NCI-H146 treated with DMSO at 0.1 percent for 48 hours (cell line): Measurements from ENCODE around the gene DLGAP4.

Experiments used
- DNase-seq: peaks from one replicate; lab custom pipeline; 2025; ENCODE audit not compliant: unreplicated experiment; lab: John Stamatoyannopoulos, UW

Gene DLGAP4

DNA sequence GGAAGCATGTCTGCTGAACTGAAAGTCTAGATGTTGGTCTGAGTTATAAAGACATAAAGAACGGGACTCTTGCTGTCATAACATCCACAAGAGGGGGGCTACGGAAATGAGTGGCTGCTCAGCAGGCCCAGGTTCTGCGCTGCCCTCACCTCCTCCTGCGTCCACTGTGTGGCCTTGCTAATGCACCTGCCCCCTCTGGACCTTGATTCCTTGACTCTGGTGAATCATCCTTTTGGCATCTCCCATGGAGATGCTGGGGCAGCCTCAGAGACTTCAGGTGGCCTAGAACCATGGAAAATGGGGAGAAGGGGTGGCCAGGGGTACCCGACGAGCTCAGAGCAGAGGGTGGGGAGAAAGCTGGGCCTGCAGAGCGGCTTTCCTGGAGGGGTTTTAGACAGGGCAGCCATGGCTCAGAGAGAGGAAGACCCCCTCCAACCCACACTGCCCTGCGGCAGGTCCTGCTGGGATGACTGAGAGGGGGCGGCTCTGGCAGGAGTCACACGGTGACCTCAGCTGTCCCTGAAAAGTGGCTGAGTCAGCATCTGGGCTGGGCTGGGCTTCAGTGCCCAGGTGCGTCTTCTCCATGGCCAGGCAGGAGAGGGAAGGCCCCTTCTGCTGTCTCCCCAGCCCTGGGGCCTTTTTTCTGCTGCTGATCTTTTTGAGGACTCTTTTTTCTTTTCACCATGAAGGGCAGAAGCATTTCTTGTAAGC is 46.9 kb downstream of the DLGAP4 start:
- no peak for DNase-seq

DNA sequence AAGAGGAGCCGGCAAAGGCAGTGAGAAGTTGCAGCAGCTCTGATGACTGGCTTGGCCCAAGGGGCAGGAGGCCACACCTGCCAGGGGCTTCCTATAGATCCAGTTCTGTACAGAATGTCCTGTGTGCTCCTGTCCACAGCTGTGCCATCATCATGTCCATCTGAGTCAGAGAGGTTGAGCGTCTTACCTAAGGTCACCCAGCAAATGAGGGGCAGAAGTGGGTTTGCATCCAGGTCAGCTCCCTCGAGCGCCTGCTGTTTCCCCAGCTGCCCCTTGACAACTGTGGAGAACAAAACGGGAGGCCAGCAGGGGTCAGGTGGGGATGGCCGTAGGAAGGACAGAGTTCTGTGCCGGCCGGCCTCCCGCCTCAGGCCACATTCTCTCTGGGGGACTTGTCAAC is 47.6 kb downstream of the DLGAP4 start:
- no peak for DNase-seq

DNA sequence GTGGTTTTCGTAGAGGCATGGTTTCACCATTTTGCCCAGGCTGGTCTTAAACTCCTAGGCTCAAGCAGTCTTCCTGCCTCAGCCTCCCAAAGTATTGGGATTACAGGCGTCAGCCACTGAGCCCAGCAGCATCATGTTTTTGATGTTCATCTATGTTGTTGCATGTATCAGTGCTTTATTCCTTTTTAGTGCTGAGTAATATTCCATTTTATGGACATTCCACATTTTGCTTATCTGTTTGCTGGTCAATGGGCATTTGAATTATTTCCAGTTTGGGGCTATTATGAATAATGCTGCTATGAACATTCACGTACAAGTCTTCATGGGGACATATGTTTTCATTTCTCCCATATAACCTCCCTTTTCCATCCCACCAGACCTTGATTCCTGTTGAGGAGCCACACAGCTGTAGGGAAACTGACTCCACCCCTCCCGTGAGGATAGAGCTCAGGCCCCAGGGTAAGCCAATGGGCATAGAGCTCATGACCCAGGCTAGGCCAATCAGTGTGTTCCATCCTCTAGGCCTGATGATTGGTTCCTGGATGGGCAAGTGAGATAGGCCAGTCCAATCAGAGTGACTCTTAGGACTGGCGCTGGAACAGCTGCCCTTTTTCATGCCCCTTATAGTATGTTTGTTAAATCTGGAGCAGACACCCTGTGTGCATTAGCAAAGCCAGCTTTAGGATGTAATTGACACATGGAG is 49.5 kb downstream of the DLGAP4 start:
- no peak for DNase-seq

DNA sequence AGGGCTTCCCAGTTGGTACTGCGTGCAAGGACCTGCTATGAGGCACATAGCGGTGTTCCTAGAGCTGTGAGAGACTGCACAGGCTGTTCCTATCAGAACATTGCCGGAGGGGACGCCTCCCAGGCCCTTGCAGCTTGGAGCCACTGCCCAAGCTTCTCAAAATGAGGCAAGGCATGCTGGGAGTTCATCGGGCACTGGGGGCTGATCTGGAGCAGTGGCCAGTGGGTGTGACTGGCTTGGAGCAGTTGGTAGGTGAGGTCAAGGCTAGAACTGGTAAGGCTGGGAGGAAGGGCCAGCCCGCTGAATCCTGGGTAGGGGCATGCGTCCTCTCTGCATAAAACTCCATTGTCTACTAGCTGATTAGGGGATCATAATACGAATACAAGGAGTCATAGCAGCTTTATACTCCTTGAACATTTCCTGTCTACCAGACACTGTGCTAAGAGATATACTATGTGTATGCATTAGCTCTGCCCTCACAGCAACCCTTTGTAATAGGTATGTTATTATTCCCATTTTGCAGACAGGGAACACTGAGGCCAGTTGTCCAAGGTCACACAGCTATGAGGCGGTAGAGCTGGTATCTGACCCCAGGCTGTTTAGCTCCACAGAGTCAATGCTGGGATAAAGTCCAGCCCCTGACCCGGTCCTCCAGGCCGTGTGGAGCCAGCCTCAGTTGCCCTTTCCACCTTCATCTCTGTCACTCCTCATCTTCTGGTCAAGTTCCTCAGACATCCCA is 53.7 kb downstream of the DLGAP4 start:
- no peak for DNase-seq

DNA sequence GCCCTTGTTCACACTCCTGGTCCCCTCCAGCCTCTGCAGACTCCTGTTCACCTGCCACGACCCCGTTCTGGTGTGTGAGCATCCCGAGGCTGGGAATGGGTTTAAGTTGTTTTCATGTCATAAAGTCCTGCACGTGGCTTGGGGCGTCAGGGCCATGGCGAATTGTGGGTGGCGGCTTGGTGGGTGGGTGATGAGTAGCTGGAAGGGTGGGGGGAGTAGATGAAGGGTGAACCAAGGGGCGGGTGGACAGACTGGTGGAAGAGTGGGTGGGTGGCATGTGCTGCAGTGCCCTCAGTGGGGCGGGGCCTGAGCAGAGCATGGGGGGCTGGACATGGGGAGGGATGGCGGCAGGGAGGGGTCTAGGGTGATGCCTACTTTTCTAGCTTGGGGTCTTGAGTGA is 54.3 kb downstream of the DLGAP4 start:
- no peak for DNase-seq

DNA sequence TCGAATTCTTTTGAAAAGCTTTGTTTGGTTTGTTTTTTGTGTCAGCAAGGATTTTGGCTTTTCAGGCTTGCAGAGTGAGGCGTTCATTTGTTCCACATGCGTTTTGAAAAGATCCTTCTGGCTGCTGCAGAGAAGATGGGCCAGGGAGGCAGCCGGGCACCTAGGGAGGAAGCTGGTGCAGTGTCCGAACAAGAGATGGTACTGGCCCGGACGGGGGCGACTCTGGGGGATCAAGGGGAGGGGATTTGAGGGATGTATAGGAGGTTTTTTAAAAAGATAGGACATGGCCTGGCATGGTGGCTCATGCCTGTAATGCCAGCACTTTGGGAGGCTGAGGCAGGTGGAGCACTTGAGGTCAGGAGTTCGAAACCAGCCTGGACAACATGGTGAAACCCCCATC is 55.3 kb downstream of the DLGAP4 start:
- no peak for DNase-seq

DNA sequence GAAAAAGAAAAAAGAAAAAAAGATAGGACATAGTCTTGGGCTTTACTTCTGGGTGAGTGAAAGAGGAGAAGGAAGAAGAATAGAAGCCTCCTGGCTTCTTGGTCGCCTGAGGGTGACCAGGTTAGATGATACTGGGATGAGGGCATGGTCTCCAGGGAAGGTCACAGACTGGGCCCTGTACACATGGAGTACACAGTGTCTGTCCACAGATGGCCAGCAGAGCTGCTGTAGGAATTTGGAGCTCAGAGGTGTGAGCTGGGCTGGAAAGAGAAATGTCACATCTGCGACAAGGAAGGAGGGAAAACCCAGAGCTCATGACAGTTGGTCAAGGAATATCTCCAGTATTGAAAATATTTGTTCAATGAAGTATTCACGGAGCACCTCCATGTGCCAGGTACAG is 56.1 kb downstream of the DLGAP4 start:
- no peak for DNase-seq

DNA sequence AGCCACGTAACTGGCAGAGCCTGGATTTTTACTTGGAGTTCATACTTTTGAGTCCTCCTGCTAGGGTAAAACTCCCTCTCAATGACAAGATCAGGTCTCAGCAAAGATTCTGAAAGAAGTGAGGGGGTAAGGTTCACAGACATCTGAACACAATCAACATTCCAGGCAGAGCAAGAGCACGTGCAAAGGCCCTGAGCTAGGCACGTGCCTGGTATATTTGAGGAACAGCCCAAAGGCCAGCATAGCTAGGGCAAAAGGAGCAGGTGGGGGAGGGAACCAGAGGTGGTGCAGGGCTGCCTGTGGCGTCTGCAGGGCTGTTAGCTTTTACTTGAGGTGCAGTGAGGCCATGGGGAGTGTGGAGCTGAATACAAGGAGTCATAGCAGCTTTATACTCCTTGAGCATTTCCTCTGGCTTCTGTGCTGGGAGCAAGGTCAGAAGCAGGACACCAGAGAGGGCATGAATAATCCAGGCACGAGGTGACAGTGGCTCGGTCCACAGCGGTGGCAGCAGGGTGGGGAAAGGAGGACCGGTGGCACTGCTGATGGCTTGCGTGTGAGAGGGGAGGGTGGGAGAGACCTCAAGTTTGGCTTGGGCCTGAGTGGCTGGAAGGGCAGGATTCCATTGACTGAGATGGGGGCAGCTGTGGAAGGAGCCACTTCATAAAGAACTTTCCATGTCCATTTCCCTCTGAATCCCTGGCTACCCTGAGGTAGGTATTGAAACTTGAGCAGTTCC is 57.0 kb downstream of the DLGAP4 start:
- DNase-seq = no peak

DNA sequence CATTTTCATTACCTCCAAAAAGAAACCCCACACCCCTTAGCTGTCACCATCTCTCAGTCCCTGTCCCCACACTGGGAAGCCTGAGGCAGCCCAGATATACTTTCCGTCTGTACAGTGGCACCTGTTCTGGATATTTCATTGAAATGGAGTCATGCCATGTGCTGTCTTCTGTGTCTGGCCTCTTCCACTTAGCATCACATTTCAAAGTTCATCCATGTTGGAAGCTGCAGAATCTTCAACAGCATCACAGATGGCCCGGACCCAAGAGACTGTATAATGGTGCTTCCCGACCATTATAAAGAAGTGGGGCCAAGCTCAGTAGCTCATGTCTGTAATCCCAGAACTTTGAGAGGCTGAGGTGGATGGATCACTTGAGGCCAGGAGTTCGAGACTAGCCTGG is 58.4 kb downstream of the DLGAP4 start:
- no peak for DNase-seq

DNA sequence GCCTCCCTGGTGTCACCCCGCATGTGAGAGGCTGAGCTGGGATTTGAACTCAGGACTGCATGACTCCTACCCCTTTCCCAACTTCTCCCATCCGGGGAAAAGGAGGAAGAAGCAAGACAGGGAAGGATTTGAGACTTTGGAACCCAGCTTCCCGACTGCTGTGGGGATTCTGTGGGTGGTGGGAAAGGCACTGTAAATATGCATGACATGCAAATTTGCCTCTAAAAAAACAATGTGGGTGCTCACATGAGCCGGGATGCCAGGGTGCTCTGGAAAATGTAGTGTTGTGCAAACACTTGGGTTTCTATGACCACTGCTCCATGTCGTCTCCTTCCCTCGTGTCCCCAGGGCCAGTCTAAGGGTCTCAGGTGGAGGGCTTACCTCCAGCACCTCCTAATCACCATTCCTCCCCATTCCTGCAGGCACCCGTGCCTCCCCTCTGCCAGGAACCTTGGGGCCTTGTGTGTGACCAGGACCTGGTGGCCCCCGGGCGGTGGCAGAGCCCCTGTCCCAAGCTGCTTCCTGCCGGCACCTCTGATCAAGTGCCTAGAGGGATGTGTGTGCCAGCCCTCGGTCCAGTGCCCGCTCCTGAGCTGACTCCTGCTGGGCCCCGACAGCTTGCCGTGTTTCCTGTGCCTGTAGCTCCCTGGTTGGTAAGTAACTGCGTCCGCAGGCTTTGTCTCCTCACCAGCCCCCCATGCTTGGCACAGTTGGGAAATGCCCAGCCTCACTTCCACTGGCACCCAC is 60.7 kb downstream of the DLGAP4 start:
- no peak for DNase-seq

DNA sequence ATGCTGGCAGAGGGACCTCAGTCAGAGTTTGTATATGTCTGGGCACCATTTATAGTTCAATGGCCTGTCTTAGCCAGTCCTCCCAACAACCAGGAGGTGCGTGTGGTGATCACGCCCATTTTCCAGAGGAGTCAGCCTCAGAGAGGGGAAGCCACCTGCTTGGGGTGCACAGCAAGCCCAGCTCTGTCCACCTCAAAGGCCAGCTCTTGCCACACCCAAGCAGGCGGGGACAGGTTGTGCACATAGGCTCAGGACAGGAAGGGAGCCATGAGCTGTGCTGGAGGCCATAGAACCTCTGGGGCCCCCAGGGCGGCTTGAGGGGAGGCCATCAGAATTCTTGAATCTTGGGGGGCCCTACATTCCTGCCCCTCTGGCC is 61.2 kb downstream of the DLGAP4 start:
- DNase-seq = no peak

DNA sequence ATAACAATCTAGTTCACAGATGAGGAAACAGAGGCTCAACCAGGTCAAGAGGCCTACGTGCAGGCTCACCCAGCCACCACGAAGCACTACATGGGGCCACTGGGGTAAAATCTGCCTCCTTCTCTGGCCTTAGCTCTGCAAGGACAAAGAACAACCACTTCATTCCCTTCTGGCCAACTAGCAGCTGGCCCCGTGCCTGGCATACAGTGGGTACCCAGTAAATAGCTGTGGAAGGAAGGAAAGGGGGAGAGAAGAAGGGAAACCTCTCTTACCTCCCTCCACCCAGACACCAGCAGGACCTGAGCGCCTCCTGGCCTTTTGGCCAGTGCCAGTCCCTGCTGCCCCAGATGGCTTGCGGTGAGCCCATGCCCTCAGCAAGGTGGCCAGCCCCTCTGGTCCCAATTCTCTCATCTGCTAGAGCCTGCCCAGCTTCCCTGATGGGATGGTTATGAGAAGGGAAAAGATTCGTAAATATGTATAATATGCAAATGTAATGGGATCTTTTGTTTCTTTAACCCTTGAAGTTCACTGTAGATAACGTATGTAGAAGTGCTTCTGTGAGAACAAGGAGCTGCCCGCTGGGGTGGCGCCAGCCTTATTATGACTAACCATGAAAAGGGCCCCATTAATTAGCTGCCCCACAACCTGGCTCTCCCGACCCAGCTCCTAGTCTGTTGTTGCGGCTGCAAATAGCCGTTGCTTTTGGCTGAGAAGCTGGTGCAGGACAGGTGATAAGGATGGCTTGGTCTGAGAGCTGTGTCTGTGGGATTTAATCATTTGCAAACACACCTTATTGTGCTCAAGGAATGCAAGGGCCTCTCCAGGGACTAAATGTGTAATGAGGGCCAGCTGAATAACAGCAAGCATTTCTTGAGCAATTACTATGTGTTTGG is 62.0 kb downstream of the DLGAP4 start:
- DNase-seq = peak; percentile 56

DNA sequence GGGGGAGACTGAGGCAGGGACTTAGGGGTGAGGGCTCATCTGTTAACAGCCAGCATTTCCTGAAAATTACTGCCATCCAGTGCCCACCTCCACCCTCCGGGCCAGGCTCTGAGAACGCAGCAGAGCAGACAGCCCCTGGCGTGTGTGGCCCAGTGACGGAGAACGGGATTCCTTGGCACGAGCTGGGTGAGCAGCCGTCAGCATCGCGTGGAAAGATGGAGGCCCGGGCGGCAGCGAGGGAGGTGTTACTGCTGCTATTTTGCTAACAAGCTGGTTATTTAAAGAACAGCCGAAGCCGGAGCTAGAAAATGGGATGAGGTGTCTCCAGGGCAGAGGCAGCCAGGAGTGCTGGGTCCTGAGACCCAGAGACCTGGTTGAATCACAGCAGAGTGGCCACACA is 62.7 kb downstream of the DLGAP4 start:
- DNase-seq = no peak

DNA sequence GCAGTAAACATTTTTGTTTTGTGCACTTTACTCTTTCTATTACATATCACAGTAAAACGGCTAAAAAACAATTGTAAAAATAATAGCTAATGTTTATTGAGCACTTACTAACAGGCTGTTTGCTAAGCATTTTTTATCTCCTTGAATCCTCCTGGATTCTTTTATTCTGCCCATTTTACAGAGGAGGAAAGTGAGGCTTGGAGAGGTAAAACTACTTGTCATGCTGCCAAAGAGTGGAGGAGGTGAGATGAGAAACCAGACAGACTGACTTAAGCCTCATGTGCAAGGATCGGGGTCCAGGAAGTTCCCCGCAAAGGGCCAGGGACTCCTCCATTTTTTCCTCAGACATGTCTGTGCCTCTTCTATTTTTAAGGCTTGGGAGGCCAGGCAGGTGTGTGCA is 63.6 kb downstream of the DLGAP4 start:
- DNase-seq = no peak

DNA sequence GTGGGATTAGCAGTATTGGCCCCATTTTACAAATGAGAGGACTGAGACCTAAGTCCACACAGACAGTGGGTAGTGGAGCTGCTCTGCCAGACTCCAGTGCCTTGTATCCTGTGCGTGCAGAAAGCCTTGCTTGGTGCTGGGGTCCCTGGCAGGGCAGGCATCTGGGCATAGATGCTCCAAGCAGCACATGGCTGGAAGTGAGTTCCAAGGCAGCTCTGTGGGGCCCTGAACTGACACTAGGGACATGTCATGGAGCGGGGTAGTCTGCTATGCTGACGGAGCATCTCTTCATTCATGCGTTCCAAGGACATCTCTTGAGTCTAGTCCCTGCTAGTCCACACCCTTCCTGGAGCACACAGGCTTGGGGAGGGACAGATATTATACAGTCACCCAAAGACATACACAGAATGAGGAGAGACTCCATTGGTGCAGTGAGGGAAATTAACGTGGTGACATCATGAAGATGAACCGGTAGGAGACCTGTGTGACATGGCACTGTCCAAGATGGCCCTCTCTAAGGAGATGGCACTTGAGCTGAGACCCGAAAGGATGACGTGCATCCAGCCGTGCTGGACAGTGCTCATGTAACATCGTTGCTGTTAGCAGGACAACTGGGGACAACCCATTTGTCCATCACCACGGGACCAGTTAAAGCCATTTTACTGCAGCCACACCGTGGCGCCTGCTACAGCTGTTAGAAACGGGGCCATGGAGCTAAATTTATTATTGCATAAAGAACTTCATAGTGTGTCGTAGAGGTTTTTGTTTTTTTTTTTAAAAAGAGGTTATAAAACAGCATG is 65.1 kb downstream of the DLGAP4 start:
- DNase-seq = no peak

DNA sequence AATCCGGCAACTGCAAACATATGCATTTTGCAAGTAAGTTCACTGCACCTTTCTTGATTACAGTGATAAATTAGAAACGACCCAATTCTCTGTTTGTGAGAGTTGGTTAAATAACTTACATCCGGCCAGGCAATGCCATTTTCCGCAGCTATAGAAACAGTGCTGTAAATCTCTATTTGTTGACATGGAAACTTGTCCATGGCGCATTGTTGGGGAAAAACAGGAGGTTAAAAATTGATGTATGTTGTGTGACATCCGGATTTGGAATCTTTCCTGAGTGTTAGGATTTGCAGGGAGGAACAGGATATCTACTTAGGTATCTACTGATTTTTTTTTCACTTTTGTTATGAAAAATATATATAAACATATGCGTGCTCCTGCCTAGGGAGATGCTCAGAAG is 66.5 kb downstream of the DLGAP4 start:
- no peak for DNase-seq

DNA sequence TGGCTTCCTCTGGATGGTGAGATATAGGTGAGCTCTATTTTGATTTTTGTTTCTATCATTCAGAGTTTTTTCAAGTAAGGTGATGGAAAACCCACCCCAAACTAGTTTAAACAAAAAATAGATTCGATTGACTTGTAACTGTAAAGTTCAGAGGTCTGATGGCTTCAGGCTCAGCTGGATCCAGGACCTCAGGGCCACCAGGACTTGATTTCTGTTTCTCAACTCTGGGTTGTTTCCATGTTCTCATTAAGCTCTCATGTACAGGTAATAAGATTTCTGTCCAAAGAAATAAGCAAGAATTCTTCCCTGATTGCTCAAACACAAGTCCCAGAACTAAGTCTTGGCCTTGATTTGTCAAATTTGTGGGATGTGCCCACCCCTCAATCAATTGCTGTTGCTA is 67.0 kb downstream of the DLGAP4 start:
- DNase-seq = no peak

DNA sequence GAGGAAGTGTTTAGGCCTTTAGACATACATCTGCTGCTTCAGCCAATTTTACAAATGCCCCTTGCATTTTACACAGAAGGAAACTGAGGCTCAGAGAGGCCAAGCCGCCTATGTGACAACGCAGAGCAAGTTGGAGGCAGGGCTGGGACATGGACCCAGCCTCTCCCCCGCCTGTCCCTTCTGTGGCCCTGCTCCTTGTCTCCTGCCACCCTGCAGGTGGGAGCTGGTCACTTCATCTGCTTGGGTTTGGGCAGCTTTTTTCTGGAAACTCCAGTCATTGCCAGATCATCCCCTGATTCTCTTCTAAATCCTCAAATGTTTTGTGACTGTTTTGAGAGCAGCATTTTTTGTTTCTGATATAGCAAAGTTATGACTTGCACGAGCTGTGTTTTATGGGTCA is 68.9 kb downstream of the DLGAP4 start:
- DNase-seq = no peak
